Measurements from ENCODE around the gene MORN3. TPM values are rescaled to one million over a fixed set of nuclear protein-coding genes. Genes with fewer than 3 reads are reported as not detected.

Gene MORN3
- total RNA-seq, 2 donors from 2014 or later, result 1.4 to 1.6 TPM

GRCh38 chr12:121613462-121613861 is 56.0 kb downstream of the MORN3 start:
- WGBS, 2 experiments (ENCODE audit: insufficient coverage in 1 of 2, insufficient read length in 1 of 2), result 91 to 97% methylated on average over 5 to 7 of the region's 7 CpGs
- H3K27me3 Mint-ChIP-seq (ENCODE audit: insufficient read depth), result no peaks in the 10 kb centered on the region
- H3K9me3 ChIP-seq (ENCODE audit: control insufficient read depth, low read length), result no peaks in the 10 kb centered on the region
- H3K4me3 ChIP-seq (ENCODE audit: low read length), result no peak overlapping the region
- no peaks in the 10 kb centered on the region for H3K27me3 ChIP-seq (ENCODE audit: control insufficient read depth, insufficient read depth, low read length, poor library complexity, severe bottlenecking)
- H3K4me1 ChIP-seq (ENCODE audit: control insufficient read depth, insufficient read depth, low read length), result no peaks in the 10 kb centered on the region
- H3K36me3 ChIP-seq (ENCODE audit: control insufficient read depth, insufficient read depth, low read length), result no peaks in the 10 kb centered on the region
- peaks cover 10% of the 10 kb centered on the region for H3K4me1 Mint-ChIP-seq
- no peak for TF ChIP-seq CTCF (conservative IDR thresholded peaks at IDR 0.05)
- DNase-seq, result no peak
- H3K27ac Mint-ChIP-seq, result no peak overlapping the region
- no peak overlapping the region for H3K4me3 Mint-ChIP-seq
- H3K27ac ChIP-seq (ENCODE audit: low read depth, low read length), result no peak overlapping the region
- peaks cover 2% of the 10 kb centered on the region for H3K36me3 Mint-ChIP-seq (ENCODE audit: low read depth)
- H3K9me3 Mint-ChIP-seq, result peaks cover 4% of the 10 kb centered on the region
- no peak overlapping the region for H3K9ac ChIP-seq (ENCODE audit: extremely low read depth, low read length, poor library complexity, severe bottlenecking)

GRCh38 chr12:121611306-121611705 is 58.1 kb downstream of the MORN3 start:
- H3K9ac ChIP-seq (ENCODE audit: extremely low read depth, low read length, poor library complexity, severe bottlenecking), result no peak overlapping the region
- no peak overlapping the region for H3K27ac Mint-ChIP-seq
- peaks cover 10% of the 10 kb centered on the region for H3K4me1 Mint-ChIP-seq
- peaks cover 2% of the 10 kb centered on the region for H3K36me3 Mint-ChIP-seq (ENCODE audit: low read depth)
- no peak for TF ChIP-seq CTCF (conservative IDR thresholded peaks at IDR 0.05)
- no peaks in the 10 kb centered on the region for H3K36me3 ChIP-seq (ENCODE audit: control insufficient read depth, insufficient read depth, low read length)
- H3K4me1 ChIP-seq (ENCODE audit: control insufficient read depth, insufficient read depth, low read length), result no peaks in the 10 kb centered on the region
- 94 to 100% methylated on average over 1 to 2 of the region's 2 CpGs for WGBS, 2 experiments (ENCODE audit: insufficient coverage in 1 of 2, insufficient read length in 1 of 2)
- peaks cover 4% of the 10 kb centered on the region for H3K9me3 Mint-ChIP-seq
- no peak overlapping the region for H3K4me3 Mint-ChIP-seq
- H3K27me3 Mint-ChIP-seq (ENCODE audit: insufficient read depth), result no peaks in the 10 kb centered on the region
- no peaks in the 10 kb centered on the region for H3K27me3 ChIP-seq (ENCODE audit: control insufficient read depth, insufficient read depth, low read length, poor library complexity, severe bottlenecking)
- peak; percentile 92 for DNase-seq
- H3K4me3 ChIP-seq (ENCODE audit: low read length), result no peak overlapping the region
- no peaks in the 10 kb centered on the region for H3K9me3 ChIP-seq (ENCODE audit: control insufficient read depth, low read length)
- H3K27ac ChIP-seq (ENCODE audit: low read depth, low read length), result no peak overlapping the region

GRCh38 chr12:121610239-121611149 is 59.0 kb downstream of the MORN3 start:
- Histone ChIP-seq H3K36me3 (ENCODE audit: control insufficient read depth, insufficient read depth, low read length) (no peaks in the 10 kb centered on the region), H3K9me3 (ENCODE audit: control insufficient read depth, low read length) (no peaks in the 10 kb centered on the region), H3K4me3 (ENCODE audit: low read length) (no peak overlapping the region), H3K4me1 (ENCODE audit: control insufficient read depth, insufficient read depth, low read length) (no peaks in the 10 kb centered on the region), H3K27me3 (ENCODE audit: control insufficient read depth, insufficient read depth, low read length, poor library complexity, severe bottlenecking) (no peaks in the 10 kb centered on the region), H3K27ac (ENCODE audit: low read depth, low read length) (peak overlapping the region; percentile 77), H3K9ac (ENCODE audit: extremely low read depth, low read length, poor library complexity, severe bottlenecking) (no peak overlapping the region)
- Mint-ChIP-seq H3K4me3 (no peak overlapping the region), H3K36me3 (ENCODE audit: low read depth) (peaks cover 2% of the 10 kb centered on the region), H3K4me1 (peaks cover 10% of the 10 kb centered on the region), H3K9me3 (peaks cover 4% of the 10 kb centered on the region), H3K27me3 (ENCODE audit: insufficient read depth) (no peaks in the 10 kb centered on the region), H3K27ac (peak overlapping the region; percentile 55)
- DNase-seq, result peak; percentile 35
- 80 to 83% methylated on average over 10 to 11 of the region's 11 CpGs for WGBS, 2 experiments (ENCODE audit: insufficient coverage in 1 of 2, insufficient read length in 1 of 2)
- TF ChIP-seq CTCF (conservative IDR thresholded peaks at IDR 0.05), result no peak
